ENCODE data around the gene PNKP.

The PNKP gene

GRCh38 chr19:49857061-49857837, 10.1 kb downstream of the PNKP start:
- DNase-seq, result no peak

DNA sequence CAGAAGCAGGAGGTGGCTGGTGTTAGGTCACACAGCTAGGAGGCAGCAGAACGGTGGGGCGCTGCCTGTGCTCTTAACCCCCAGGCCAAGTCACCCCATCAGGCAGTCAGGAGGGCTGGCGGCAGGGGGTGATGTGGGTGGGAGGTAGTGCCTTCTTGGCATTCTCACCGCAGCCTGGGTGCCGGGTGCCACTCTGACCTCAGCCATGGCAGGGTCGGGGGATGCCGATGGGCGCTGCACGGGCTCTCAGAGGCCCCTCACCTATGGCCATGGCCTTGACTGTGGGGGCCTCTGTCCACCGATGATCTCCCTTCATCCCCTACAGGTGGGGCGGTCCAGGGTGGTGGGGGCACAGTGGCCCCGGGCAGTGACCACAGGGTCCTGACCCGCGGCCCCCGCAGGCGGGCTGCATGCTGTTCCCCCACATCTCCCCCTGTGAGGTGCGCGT, 10.8 kb downstream of the PNKP start:
- DNase-seq, result no peak

- DNase-seq, result no peak
These were observed 11.5 kb downstream of the PNKP start for GRCh38 chr19:49855676-49856573.

DNA sequence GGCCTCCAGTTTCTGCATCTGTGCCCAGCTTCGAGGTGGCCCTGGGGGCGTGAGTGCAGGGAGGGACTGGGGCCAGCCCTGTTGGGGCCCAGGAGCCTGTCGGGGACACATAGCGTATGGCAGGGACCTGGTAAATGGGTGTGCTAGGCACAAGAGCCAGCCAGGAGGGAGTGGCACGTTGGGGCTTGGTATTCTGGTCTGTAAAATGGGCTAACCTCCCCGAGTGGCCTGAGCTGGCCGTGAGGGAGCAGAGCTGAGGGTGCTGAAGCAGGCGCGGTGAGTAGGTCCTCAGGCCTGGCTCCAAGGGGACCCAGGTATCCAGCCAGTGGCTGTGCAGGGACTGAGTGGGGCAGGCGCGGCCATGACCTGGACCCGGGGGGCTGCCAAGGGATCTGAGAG, 12.1 kb downstream of the PNKP start:
- DNase-seq, result no peak

GRCh38 chr19:49854378-49855263, 12.8 kb downstream of the PNKP start:
- no peak for DNase-seq

DNA sequence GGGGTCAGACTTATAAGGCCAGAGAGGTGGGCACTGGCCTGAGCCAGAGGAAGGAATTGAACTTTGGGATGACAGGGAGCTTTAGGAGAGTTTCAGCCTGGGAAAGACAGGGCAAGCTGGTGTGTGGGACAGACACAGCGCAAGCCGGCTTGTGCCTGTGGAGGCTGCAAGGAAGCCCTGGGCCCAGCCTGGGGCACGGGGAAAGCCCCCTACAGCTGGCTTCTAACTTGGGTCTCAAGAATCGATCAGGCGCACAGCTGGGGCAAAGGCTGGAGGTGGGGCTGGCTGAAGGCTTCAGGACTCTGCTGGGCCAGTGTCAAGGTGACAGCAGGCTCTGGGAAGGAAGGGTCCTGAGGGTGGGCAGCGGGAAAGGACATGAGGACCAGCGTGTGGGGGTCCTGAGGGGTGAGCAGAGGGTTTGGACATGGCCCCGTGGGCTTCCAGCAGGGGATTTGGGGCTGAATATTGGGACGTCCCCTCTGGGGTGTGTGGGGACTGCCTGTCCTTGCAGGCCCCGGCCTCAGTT, 13.5 kb downstream of the PNKP start:
- DNase-seq, result no peak

GRCh38 chr19:49852631-49853126, 14.7 kb downstream of the PNKP start:
- no peak for DNase-seq

DNA sequence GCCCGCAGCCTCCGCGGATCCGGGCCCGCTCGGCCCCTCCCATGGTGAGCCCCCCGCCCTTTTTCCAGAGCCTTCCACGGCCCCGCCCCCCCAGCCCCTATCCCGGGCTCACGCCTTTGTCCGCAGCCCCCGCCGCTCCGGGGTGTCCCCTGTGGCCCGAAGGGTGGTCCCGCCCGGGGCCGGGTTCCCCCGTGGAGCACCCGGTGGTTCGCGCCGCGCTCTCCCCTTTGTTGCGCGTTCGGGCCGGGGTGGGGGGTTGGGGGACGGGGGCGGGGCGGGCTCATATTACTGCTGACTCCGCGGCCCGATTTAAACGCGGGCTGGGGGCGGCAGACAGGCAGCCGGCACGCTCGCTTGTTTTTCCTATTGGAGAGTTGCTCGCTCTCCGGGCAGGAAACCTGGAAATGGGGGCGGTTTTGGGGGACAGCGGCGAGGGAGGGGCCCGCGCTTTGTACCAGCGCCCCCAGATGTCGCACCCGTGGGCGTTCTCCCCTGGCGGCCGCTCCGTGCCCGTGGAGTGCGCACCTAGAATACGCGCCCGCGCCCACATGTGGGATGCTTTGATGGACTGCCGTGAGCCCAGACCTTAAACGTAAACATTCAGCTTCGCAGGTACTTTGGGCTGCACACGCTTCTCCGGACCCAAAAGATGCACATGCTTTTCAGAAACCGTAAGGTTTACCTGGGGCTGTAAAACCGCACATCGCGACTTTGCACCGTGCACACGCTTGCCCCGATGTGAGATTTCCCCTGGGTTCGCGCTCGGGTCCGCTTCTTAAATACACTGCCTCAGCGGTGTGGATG, 15.7 kb downstream of the PNKP start:
- no peak for DNase-seq

- peak; percentile 92 for DNase-seq
These were observed 16.7 kb downstream of the PNKP start, which contains the start of gene PTOV1 for GRCh38 chr19:49850487-49851342. TSS of gene PTOV1 (plus strand) at chr19:49851159.

- DNase-seq, result no peak
These were observed 17.2 kb downstream of the PNKP start for GRCh38 chr19:49850221-49850486.

DNA sequence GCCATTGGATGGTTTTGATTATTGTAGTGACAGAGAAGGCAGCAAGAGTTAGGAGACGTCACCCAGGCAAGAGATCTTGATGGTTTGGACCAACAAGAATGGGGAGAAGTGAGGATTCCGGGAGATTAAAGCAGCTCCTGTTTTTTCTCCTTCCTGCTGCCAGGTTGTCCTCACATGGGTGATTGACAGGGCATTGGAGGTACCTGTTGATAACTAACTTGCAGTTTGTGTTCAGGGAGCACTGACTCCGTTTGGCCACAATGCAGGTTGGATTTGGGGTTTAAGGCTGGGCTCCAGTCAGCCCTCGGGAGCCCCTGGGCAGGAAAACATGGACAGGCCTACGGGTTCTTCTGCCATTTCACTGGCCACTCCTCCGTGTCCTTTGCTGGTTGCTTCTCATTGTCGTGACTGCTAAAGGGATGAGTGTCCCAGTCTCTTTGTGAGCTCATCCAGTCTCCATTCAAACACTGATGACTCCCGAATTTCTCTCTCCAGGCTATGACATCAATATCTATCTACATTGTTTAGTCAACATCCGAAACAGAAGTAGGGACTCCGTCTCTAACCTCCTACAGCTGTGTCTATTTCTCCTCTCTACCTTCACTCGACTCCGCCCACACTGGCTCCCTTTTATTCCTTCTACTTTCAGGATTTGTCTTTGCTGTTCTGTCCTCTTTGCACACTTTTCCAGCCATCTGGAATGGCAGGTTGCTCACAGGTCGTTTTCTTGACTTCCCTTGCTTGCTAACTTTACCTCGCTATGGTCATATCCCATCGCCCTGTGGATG, 17.7 kb downstream of the PNKP start:
- DNase-seq, result no peak

DNA sequence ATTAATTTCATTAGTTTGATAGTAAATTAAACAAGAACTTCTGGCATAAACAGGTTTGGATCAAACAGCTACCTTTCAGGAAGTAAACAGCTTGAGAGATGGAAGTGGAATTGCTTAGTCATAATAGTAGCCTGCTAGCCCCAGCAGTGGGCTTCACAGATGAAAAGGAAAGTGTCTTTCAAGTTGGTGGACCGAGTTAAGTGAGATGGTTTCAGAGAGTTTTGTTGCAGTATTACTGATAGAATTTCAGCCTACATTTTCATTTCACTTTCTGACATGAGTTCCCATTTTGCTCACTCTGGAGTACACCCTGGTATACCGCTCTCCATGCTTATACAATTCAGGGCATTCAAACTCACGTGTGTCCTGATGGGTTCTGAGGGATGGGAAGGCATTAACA, 18.4 kb downstream of the PNKP start:
- no peak for DNase-seq

DNA sequence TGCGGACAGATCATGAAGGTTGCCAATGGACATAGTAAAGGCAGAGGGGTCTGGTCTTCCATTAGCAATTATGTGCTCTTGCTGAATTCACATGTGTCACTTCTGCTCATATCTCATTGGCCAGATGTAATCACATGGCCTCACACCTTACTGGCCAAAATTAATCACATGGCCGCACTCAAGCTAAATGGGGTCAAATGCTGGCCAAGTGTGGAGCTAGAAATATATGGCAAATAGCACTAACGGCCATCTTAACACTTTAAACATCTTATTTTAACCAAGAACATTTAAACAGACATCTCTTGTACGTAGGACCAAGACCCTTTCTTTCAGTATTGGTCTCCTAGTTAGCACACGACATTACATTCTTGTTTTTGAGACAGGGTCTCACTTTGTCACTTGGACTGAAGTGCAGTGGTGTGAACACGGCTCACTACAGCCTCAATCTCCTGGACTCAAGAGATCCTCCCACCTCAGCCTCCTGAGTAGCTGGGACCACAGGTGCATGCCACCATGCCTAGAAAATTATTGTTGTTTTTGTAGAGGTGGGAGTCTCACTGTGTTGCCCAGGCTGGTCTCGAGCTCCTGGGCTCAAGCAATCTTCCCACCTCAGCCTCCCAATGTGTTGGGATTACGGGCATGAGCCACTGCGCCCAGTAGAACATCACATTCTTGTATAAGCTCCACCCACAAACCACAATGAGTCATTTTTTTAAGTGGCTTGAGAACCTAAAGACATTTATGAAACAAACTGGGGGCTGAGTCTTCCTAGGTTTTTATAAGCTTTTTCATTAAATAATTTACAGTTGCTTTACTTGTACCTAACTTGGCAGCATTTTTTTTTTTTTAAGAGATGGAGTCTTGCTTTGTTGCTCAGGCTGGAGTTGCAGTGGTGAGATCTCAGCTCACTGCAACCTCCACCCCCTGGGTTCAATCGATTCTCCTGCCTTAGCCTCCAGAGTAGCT, 19.4 kb downstream of the PNKP start:
- peak; percentile 92 for DNase-seq

- DNase-seq, result no peak
These were observed 21.0 kb downstream of the PNKP start for GRCh38 chr19:49846408-49846807.

- DNase-seq, result no peak
These were observed 22.0 kb downstream of the PNKP start for GRCh38 chr19:49845414-49845813.

GRCh38 chr19:49844138-49845095, 23.0 kb downstream of the PNKP start:
- no peak for DNase-seq

- DNase-seq, result no peak
These were observed 24.1 kb downstream of the PNKP start for GRCh38 chr19:49843265-49843664.

Measured in EL (cell line).